ENCODE results near the gene SLC7A6. TPM values are rescaled to one million over a fixed set of nuclear protein-coding genes. Genes with fewer than 3 reads are reported as not detected.

The SLC7A6 gene
- total and polyA plus RNA-seq, 2 of the 13 experiments (the other 11 are each of a cell fraction or from before 2014, with no cell fraction given): 35.8 to 70.8 TPM

DNA sequence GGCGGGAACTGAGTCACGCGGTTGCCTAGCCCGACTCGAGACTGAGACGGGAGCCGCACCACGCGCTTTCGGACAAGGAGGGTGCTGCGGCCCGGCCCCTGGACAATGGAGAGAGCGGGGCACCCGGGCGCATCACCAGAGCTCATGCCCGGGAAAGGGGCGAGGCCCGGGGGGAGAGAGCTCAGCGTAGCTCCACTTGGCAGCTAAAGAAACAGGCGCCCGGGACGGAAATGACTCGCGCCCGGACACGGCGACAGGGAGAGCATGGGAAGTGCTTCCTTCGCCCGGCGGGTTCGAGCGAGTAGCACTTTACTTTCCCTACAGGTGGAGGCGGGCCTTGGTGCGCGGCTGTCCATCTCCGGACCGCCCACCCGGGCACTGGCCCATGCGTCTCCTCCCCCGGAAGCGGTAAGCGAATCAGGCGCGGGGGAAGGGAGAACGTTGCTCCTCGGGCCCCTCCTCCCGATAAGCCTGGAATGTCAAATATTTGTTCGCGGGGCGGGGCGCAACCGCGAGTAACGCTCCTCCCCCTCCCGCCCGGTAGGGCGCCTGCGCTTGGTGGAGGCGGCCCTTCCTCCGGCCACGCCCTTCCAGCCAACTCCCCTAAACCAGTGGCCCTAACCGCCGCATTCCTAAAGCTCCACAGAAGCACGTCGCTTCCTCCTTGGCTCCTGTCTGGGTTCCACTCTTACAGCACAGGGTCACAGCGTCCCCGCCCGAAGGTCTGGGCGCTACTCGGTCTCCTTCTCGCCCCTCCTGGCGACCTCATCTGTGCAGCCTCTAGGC, 26.9 kb upstream of the SLC7A6 start (continued):
- peak; percentile 39; the same call in 1 of the 2 replicates for TF ChIP-seq GLI4 (CRISPR knock-in tag; IDR thresholded peaks at IDR 0.05; ENCODE audit: borderline replicate concordance)
- no peak for TF ChIP-seq FOXK2 (IDR thresholded peaks at IDR 0.05)
- TF ChIP-seq ZNF333 (CRISPR knock-in tag; IDR thresholded peaks at IDR 0.05; ENCODE audit: borderline replicate concordance): no peak
- TF ChIP-seq FLYWCH1 (CRISPR knock-in tag; IDR thresholded peaks at IDR 0.05): 0 out of 2 replicates have a peak, but pooled peaks have one; percentile 32
- TF ChIP-seq, protein P1, sequence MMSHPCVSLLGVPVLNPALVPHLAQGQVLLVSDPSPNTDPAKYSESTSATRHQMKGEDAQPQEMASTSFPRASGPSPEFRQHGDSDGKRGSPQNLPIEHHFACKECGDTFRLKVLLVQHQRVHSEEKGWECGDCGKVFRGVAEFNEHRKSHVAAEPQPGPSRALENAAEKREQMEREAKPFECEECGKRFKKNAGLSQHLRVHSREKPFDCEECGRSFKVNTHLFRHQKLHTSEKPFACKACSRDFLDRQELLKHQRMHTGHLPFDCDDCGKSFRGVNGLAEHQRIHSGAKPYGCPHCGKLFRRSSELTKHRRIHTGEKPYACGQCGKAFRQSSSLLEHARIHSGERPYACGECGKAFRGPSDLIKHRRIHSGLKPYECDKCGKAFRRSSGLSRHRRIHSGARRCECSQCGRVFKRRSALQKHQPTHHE (CRISPR knock-in tag; IDR thresholded peaks at IDR 0.05; ENCODE audit: borderline replicate concordance): peak; percentile 53; the same call in 1 of the 2 replicates
- peak; percentile 61 for TF ChIP-seq FOXA1 (IDR thresholded peaks at IDR 0.05)
- TF ChIP-seq FOXA1 (CRISPR knock-in tag; IDR thresholded peaks at IDR 0.05): peak; percentile 97
- no peak for TF ChIP-seq GABPA (IDR thresholded peaks at IDR 0.05; ENCODE audit: low read depth, low read length)
- TF ChIP-seq GABPA (CRISPR knock-in tag; IDR thresholded peaks at IDR 0.05; ENCODE audit: low read depth): peak; percentile 86
- TF ChIP-seq, protein P2, sequence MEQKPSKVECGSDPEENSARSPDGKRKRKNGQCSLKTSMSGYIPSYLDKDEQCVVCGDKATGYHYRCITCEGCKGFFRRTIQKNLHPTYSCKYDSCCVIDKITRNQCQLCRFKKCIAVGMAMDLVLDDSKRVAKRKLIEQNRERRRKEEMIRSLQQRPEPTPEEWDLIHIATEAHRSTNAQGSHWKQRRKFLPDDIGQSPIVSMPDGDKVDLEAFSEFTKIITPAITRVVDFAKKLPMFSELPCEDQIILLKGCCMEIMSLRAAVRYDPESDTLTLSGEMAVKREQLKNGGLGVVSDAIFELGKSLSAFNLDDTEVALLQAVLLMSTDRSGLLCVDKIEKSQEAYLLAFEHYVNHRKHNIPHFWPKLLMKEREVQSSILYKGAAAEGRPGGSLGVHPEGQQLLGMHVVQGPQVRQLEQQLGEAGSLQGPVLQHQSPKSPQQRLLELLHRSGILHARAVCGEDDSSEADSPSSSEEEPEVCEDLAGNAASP (CRISPR knock-in tag; IDR thresholded peaks at IDR 0.05; ENCODE audit: borderline replicate concordance): peak; percentile 12
- no peak for TF ChIP-seq RBAK (CRISPR knock-in tag; IDR thresholded peaks at IDR 0.05)
- TF ChIP-seq IRF2 (CRISPR knock-in tag; IDR thresholded peaks at IDR 0.05): peak; percentile 86
- peak; percentile 65; the same call in 1 of the 2 replicates for TF ChIP-seq CREB1 (IDR thresholded peaks at IDR 0.05)
- TF ChIP-seq CREB1 (CRISPR knock-in tag; IDR thresholded peaks at IDR 0.05): no peak; the same call in 1 of the 2 replicates
- TF ChIP-seq ZNF543 (CRISPR knock-in tag; IDR thresholded peaks at IDR 0.05): no peak
- TF ChIP-seq ZBTB8A (CRISPR knock-in tag; IDR thresholded peaks at IDR 0.05; ENCODE audit: borderline replicate concordance, low read depth): no peak
- TF ChIP-seq NR1H2 (CRISPR knock-in tag; IDR thresholded peaks at IDR 0.05; ENCODE audit: borderline replicate concordance, low read depth): no peak
- no peak for TF ChIP-seq CBX2 (IDR thresholded peaks at IDR 0.05; ENCODE audit: low read depth, low read length)
- TF ChIP-seq CBX2 (CRISPR knock-in tag; IDR thresholded peaks at IDR 0.05; ENCODE audit: low read depth): no peak
- TF ChIP-seq ISL2 (CRISPR knock-in tag; IDR thresholded peaks at IDR 0.05): peak; percentile 80
- TF ChIP-seq ASH2L (IDR thresholded peaks at IDR 0.05; ENCODE audit: insufficient read length, low read depth, low read length): peak; percentile 62
- TF ChIP-seq CHD2 (IDR thresholded peaks at IDR 0.05; ENCODE audit: low read depth, low read length): no peak
- TF ChIP-seq MTF1 (CRISPR knock-in tag; IDR thresholded peaks at IDR 0.05): no peak
- TF ChIP-seq, protein P3, sequence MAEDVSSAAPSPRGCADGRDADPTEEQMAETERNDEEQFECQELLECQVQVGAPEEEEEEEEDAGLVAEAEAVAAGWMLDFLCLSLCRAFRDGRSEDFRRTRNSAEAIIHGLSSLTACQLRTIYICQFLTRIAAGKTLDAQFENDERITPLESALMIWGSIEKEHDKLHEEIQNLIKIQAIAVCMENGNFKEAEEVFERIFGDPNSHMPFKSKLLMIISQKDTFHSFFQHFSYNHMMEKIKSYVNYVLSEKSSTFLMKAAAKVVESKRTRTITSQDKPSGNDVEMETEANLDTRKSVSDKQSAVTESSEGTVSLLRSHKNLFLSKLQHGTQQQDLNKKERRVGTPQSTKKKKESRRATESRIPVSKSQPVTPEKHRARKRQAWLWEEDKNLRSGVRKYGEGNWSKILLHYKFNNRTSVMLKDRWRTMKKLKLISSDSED (CRISPR knock-in tag; IDR thresholded peaks at IDR 0.05): no peak
- TF ChIP-seq POLR2AphosphoS2 (IDR thresholded peaks at IDR 0.05; ENCODE audit: low read depth, low read length): no peak; the same call in 1 of the 2 replicates
- TF ChIP-seq PPARG (CRISPR knock-in tag; conservative IDR thresholded peaks at IDR 0.05): peak; percentile 62; the same call in 1 of the 2 replicates
- TF ChIP-seq ZNF737 (CRISPR knock-in tag; IDR thresholded peaks at IDR 0.05; ENCODE audit: borderline replicate concordance): no peak
- TF ChIP-seq SP1 (IDR thresholded peaks at IDR 0.05): no peak
- TF ChIP-seq SP1 (CRISPR knock-in tag; IDR thresholded peaks at IDR 0.05): peak; percentile 91
- peak; percentile 96 for TF ChIP-seq POLR2AphosphoS5 (IDR thresholded peaks at IDR 0.05; ENCODE audit: low read depth, low read length)
- TF ChIP-seq ZNF564 (CRISPR knock-in tag; IDR thresholded peaks at IDR 0.05): peak; percentile 39; the same call in 1 of the 2 replicates
